Neuronal stem cell (in vitro differentiated cells): ENCODE measurements around the gene ELMO2.

Source experiments
- DNase-seq: peaks from one replicate; pipeline ENCODE4 v3.0.0-alpha.2; 2013; ENCODE audit warnings: low spot score
- H2AFZ ChIP-seq: one replicate; pipeline ENCODE4 v1.6.1; 2013; ENCODE audit warnings: mild to moderate bottlenecking, low read length, inconsistent platforms
- H2AK5ac ChIP-seq: 2 replicates; pipeline ENCODE4 v1.6.1; 2013; ENCODE audit warnings: low read depth, mild to moderate bottlenecking, inconsistent platforms, low read length, moderate library complexity, mixed read lengths
- H2BK120ac ChIP-seq: 2 replicates; pipeline ENCODE4 v1.6.1; 2013; ENCODE audit warnings: low read depth, mild to moderate bottlenecking, inconsistent platforms, low read length, moderate library complexity, mixed read lengths
- H2BK12ac ChIP-seq: one replicate; pipeline ENCODE4 v1.6.1; 2013; ENCODE audit warnings: low read length, inconsistent platforms
- H2BK15ac ChIP-seq: 2 replicates; pipeline ENCODE4 v1.6.1; 2013; ENCODE audit warnings: mild to moderate bottlenecking, low read length, inconsistent platforms, mixed read lengths
- H2BK5ac ChIP-seq: one replicate; pipeline ENCODE4 v1.6.1; 2013; ENCODE audit warnings: inconsistent platforms, mild to moderate bottlenecking, low read length, moderate library complexity
- H3K14ac ChIP-seq: one replicate; pipeline ENCODE4 v1.6.1; 2013; ENCODE audit warnings: low read length, inconsistent platforms
- H3K18ac ChIP-seq: 2 replicates; pipeline ENCODE4 v1.6.1; 2013; ENCODE audit warnings: low read length, inconsistent platforms
- H3K23ac ChIP-seq: 2 replicates; pipeline ENCODE4 v1.6.1; 2013; ENCODE audit warnings: low read depth, mild to moderate bottlenecking, mixed read lengths, low read length, inconsistent platforms; ENCODE audit not compliant: poor library complexity
- H3K27ac ChIP-seq: replicated peaks from 3 replicates; pipeline ENCODE4 v1.5.1; 2013; ENCODE audit warnings: low read length, inconsistent platforms
- H3K27me3 ChIP-seq, 3 experiments: 2 replicates each; pipeline ENCODE4 v1.6.1; 2013; ENCODE audit warnings: low read length in 3 of 3, mild to moderate bottlenecking in 2 of 3, inconsistent platforms in 1 of 3, low read depth in 1 of 3, mixed read lengths in 1 of 3, moderate library complexity in 1 of 3; ENCODE audit not compliant: control insufficient read depth in 3 of 3, insufficient read depth in 3 of 3
- H3K36me3 ChIP-seq, 2 donors: replicated peaks in 1 of 2; 2 replicates each; pipeline ENCODE4 v1.6.1; 2013; ENCODE audit warnings: low read length in 2 of 2; ENCODE audit not compliant: control insufficient read depth in 2 of 2, insufficient read depth in 2 of 2
- H3K4ac ChIP-seq: 2 replicates; pipeline ENCODE4 v1.6.1; 2013; ENCODE audit warnings: inconsistent platforms, mild to moderate bottlenecking, low read length, moderate library complexity
- H3K4me1 ChIP-seq, 2 donors: 1 replicate in 1 of 2; 2 replicates in 1 of 2; pipeline ENCODE4 v1.6.1; 2013; ENCODE audit warnings: low read length in 2 of 2, low read depth in 1 of 2; ENCODE audit not compliant: control insufficient read depth in 2 of 2, insufficient read depth in 1 of 2
- H3K4me2 ChIP-seq: one replicate; pipeline ENCODE4 v1.6.1; 2013; ENCODE audit warnings: mild to moderate bottlenecking, low read length, inconsistent platforms; ENCODE audit not compliant: insufficient read depth, poor library complexity, severe bottlenecking
- H3K4me3 ChIP-seq, 2 donors: 2 replicates each; pipeline ENCODE4 v1.5.1; 2013; ENCODE audit warnings: low read length in 2 of 2, mild to moderate bottlenecking in 2 of 2, inconsistent platforms in 1 of 2, moderate library complexity in 1 of 2
- H3K79me1 ChIP-seq: one replicate; pipeline ENCODE4 v1.6.1; 2013; ENCODE audit warnings: low read depth, mild to moderate bottlenecking, inconsistent platforms, low read length, moderate library complexity
- H3K9ac ChIP-seq: one replicate; pipeline ENCODE4 v1.6.1; 2013; ENCODE audit warnings: mild to moderate bottlenecking, low read depth, low read length, inconsistent platforms; ENCODE audit not compliant: poor library complexity
- H3K9me3 ChIP-seq, 2 donors: replicated peaks in 1 of 2; 2 replicates each; pipeline versions ENCODE3 to v1.6.1; 2013; ENCODE audit warnings: low read length in 2 of 2, mild to moderate bottlenecking in 2 of 2, inconsistent platforms in 1 of 2, low read depth in 1 of 2, mixed read lengths in 1 of 2, moderate library complexity in 1 of 2; ENCODE audit not compliant: control insufficient read depth in 2 of 2, insufficient read depth in 1 of 2
- H4K8ac ChIP-seq: one replicate; pipeline ENCODE4 v1.6.1; 2013; ENCODE audit warnings: low read depth, mild to moderate bottlenecking, inconsistent platforms, low read length, moderate library complexity
- H4K91ac ChIP-seq: one replicate; pipeline ENCODE4 v1.6.1; 2013; ENCODE audit warnings: low read length, low read depth, mild to moderate bottlenecking, inconsistent platforms; ENCODE audit not compliant: poor library complexity
- WGBS, 2 donors: extraction: QIAGEN DNeasy Blood & Tissue Kit; methylation state at CpG; one replicate each; pipeline ENCODE4 v1.1.7; 2013; ENCODE audit warnings: missing lambda C conversion rate in 2 of 2, mixed read lengths in 1 of 2; ENCODE audit not compliant: insufficient read length in 2 of 2, insufficient replicate concordance in 1 of 2; ENCODE audit errors: extremely low coverage in 2 of 2; 5-methylcytosine and 5-hydroxymethylcytosine counted together

Gene ELMO2

GRCh38 chr20:46366826-46367225 lies 39.6 kb downstream of the ELMO2 start:
- no peak overlapping the region for H2BK15ac ChIP-seq

DNA sequence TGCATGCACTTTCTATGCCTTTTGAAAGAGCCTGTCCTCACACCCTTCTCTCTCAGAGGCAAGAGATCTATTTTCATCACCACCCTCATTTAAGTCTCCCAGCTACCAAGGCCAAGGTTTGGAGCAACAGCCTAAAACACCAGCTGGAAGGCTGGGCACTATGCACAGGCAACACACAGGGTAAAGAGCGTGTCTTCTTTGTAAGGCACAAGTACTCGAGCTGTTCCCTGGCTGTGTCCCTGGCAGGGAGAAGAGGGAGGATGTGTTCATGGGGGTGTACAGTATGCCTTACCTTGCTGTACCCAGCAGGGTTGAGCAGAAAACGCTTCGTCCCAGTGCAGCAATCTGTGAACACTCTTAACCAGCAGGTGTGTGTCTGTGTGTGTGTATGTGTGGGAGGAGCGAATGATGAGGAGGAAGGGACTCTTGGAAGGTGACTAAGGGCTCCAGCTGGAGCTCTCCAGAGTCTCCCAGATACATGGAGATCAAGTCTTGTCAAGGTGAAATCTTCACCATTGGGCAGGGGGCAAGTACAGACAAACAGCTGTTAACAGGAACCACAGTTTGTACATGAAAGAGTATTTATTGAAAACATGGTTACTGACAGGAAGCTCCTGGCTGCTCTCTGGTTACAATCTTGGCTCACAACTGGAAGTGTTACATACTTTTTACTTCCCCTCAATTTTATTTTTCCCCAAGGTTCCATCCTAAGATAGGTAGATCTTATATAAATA lies 40.8 kb downstream of the ELMO2 start:
- Histone ChIP-seq H3K27ac (no peak overlapping the region), H4K8ac (no peak overlapping the region), H3K9ac (no peak overlapping the region), H2BK5ac (no peak overlapping the region), H2BK15ac (no peak overlapping the region), H2AK5ac (no peak overlapping the region), H3K23ac (no peak overlapping the region), H2BK12ac (no peak overlapping the region), H2AFZ (no peak overlapping the region), H3K4me2 (no peak overlapping the region), H3K14ac (no peak overlapping the region), H3K27me3 (no peaks in the 10 kb centered on the region), H2BK120ac (no peak overlapping the region), H3K18ac (no peak overlapping the region), H3K9me3 (no peaks in the 10 kb centered on the region), H3K4me1 (peaks cover 5 to 11% of the 10 kb centered on the region in 2 donors), H3K4ac (no peak overlapping the region), H3K79me1 (no peaks in the 10 kb centered on the region), H4K91ac (no peak overlapping the region), H3K4me3 (peak overlapping the region in 1 of 2 donors; percentile 1), H3K36me3 (peaks cover 43 to 76% of the 10 kb centered on the region in 2 donors)
- DNase-seq = no peak
- WGBS, 2 donors = no CpG with 5 or more reads among the region's 5 CpGs

More at GRCh38 chr20:46366826-46367225, 39.6 kb downstream of the ELMO2 start:
- Histone ChIP-seq H3K4me2 (no peak overlapping the region), H3K79me1 (no peaks in the 10 kb centered on the region), H3K9ac (no peak overlapping the region), H3K27me3 (no peaks in the 10 kb centered on the region), H3K14ac (no peak overlapping the region), H3K4ac (no peak overlapping the region), H4K91ac (no peak overlapping the region), H3K27ac (no peak overlapping the region), H2AK5ac (no peak overlapping the region), H2AFZ (no peak overlapping the region), H3K4me3 (no peak overlapping the region), H3K9me3 (no peaks in the 10 kb centered on the region), H3K36me3 (peaks cover 53 to 78% of the 10 kb centered on the region in 2 donors), H3K23ac (no peak overlapping the region), H3K4me1 (peaks cover 5 to 11% of the 10 kb centered on the region in 2 donors), H2BK5ac (no peak overlapping the region), H4K8ac (no peak overlapping the region), H2BK12ac (no peak overlapping the region), H3K18ac (no peak overlapping the region), H2BK120ac (no peak overlapping the region)
- WGBS, 2 donors = no CpG with 5 or more reads among the region's 5 CpGs
- DNase-seq = no peak

DNA sequence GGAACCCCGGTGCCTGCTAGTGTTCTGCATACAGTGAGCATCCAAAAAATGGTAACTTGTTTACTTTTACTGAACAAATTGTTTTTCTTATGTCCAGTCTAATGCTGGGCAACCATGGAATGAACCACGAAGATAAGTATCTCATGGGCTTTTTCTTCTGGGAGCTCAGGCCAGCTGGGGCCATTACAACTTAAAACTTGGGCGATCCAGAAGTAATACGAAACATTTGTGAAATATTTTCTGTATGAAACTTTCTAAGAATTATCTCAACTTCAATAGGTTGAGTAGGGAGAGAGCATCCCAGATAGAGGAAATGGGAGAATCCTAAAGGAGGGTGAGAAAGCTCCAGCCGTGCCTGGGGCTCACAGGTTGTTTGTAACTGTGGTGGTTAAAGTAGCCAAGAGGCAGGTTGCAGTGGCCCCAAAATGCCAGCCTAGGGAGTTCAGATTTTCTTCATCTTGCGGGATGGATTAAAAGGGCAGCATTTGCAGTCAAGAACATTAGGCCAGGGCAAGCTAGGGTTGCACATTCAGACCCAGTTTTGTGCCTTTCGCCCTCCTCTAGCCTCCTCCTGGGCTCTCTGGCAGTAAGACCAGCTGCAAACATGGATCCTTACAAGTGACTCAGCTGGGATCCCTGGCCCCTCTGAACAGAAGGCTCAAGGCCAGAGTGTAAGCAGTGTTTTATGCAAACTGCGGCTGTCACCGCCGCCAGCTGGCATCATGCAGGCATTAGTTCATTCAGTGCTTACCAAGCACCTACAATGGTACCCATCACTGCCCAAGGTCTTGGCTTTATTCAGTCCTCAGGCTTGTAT lies 41.5 kb downstream of the ELMO2 start:
- DNase-seq = no peak
- Histone ChIP-seq H2AFZ (peak overlapping the region; percentile 95), H3K4ac (no peak overlapping the region), H3K4me3 (peak overlapping the region in 1 of 2 donors; percentile 95), H2BK5ac (no peak overlapping the region), H3K4me1 (peaks cover 5 to 11% of the 10 kb centered on the region in 2 donors), H3K14ac (no peak overlapping the region), H3K4me2 (peak overlapping the region; percentile 34), H4K8ac (no peak overlapping the region), H3K27ac (peak overlapping the region; percentile 37), H3K36me3 (peaks cover 37 to 68% of the 10 kb centered on the region in 2 donors), H3K79me1 (no peaks in the 10 kb centered on the region), H4K91ac (no peak overlapping the region), H2AK5ac (peak overlapping the region; percentile 22), H3K27me3 (no peaks in the 10 kb centered on the region), H3K23ac (no peak overlapping the region), H3K18ac (no peak overlapping the region), H2BK12ac (no peak overlapping the region), H3K9ac (no peak overlapping the region), H2BK15ac (no peak overlapping the region), H2BK120ac (no peak overlapping the region), H3K9me3 (no peaks in the 10 kb centered on the region)
- WGBS, 2 donors = no CpG with 5 or more reads among the region's 10 CpGs
